HG02678 (cell line): ENCODE data around the gene EPB41.
"Not testable (repeated sequence)": the region's sequence is repeated elsewhere in the genome, so short reads cannot be mapped to it uniquely, and the experiment has no call there.

Source experiments
- ATAC-seq: cut with Tn5 transposase; IDR thresholded peaks from one replicate; pipeline ENCODE4 v1.9.1; 2021; ENCODE audit warnings: mild to moderate bottlenecking, moderate library complexity; ENCODE audit not compliant: unreplicated experiment

Gene EPB41

DNA sequence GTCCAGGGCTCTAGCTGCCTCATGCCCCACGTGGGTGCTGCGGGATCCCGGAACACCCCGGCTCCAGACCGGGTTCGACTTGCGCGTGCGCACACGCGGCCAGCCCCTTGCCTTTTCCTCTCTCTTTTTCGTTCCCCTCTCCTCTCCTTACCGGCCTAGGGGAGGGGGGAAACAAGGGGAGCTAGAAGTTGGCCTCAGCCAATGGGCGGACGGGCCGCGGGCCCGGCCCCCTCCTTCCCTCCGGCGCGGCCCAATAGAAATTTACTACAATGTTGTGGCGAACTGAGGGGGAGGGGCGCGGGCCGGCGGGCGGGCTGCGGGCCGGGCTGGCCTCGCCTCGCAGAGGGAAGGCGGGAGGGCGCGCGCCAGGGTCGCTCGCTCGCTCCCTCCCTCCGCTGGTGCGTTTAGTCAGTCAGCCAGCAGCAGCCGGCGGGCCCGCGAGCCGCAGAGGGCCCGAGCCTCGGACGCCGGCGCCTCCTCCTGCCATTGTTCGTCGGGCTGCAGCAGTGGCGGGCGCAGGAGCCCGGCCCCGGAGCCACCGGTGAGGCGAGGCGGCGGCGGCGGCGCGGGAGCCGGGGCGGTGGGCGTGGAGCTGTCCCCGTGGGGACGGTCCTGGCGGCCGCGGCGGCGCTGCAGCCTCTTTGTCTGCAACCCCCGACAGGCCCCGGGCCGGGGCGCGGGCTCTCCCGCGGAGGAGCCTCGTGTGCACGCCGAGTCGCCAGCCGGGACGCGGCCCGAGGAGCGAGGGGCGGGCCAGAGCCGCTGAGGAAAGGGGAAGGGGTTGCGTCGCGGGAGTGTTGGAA lies at the start of gene EPB41:
TSS of gene EPB41 (plus strand) at position 342 of the 803 bp plus-strand sequence. CDS start 72,869 bp downstream, outside the sequence.
- ATAC-seq: peak; percentile 82

DNA sequence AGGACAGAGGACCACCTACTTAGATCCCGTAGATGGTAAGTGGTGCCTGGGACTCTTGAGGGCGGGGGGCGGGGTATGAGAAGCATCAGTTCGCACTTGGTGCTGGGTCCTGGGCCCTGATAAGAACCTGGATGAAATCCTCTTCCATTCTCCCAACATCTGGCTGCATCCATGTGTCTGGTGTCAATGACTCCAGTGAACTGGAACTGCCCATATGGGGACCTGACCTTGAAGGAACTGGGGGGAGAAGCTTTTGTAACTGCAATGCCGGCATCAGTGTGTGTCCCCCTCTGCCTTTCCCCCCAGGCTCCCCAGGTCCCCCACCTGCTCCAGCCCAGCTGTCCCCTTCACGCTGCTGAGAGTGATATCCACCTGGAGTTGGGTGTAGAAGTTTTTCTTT lies 49.7 kb upstream of the EPB41 start:
- ATAC-seq: no peak

DNA sequence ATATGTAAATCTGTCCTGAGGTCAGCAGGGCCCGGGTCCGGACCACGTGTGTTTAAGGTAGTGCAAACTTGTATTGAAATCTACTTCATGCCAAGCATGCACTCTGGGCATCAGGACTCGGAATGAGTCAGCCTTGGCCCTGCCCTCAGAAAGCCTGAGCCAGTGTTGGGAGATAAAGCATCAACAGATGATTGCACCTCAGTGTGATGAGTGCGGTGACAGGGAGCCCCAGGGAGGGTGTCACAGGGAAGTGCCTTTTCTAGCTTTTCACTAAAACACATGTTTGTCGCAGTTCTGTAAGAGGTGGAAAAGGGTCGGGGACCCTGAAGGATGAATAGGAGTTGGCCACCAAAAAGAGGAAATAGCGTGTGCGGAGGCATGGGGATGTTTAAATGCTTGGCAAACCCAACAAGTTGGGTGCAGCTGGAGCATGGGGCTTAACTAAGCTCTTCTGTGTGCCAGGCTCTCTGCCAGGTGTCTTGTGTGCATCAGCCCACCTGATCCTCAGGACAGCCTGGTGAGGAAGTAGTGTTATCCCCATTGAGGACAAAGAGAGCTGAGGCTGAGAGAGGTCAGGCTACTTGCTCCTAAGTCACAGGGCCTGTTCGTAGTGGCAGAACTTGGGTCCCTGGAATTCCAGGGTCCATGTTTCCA lies 48.2 kb upstream of the EPB41 start:
- no peak for ATAC-seq

DNA sequence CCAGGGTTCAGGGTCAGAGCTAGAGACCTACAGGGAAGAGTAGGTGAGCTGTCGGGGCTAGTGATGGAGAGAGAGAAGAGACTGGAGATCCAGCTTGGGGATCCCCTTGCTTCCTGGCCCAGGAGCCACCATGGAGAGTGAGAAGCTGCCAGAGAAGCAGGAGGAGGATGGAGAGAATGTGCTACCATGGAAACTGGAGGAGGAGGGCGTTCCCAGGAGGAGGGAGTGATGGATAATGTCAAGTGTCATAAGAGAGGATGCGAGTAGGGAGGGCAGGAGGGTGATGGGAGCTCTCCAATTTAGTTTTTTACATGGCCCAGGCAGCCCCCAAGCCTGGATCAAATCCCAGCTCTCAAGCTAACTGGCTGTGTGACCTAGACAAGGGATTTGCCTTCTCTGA lies 46.5 kb upstream of the EPB41 start:
- no peak for ATAC-seq

DNA sequence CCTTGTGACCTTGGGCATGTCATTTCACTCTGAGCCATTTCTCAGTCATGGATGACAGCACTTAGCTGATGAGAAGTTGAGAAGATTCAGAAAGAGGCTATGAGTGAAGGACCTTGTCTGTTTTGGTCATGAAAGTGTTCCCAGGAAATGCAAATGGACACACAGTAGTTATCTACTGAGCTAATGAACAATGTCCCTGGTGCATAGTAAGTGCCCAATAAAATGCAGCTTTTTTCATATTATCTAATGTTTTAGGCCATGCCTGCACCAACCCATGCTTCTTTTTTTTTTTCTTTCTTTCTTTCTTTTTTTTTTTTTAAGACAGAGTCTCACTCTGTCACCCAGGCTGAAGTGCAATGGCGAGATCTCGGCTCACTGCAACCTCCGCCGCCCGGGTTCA lies 44.4 kb upstream of the EPB41 start:
- ATAC-seq: no peak

DNA sequence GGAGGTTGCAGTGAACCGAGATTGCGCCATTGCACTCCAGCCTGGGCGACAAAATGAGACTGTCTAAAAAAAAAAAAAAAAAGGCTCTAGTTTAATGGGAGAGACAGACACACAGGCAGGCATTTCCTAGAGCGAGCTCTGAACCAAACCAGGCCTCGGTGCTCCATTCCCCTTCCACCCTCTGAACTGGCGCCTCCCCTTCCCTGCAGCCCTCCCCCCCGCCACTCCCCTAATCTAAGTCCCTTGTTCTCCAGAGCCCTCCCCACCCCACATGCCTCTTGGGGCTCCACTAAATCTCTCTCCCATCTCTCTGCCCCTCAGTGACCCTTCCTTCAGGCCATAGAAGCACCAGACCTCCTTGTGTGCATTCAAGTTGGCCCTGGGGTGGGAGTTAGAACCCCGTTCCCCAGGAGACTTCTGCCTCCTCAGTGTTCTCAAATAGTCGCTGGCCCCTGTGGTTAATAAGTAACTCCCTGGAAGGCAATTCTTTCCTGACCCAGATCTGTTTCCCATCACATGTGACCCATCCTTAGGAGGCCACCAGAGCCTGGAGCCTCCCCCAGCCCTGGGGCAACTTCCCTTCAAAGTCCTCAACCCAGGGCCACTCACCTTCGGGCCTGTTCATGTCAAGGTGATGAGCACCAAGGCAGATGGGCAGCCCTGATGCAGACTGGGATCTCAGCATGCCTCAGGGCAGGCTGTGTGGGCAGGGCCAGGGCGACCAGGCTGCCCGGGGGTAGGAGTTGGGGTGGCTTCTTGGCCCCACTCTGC lies 42.6 kb upstream of the EPB41 start:
- no peak for ATAC-seq

DNA sequence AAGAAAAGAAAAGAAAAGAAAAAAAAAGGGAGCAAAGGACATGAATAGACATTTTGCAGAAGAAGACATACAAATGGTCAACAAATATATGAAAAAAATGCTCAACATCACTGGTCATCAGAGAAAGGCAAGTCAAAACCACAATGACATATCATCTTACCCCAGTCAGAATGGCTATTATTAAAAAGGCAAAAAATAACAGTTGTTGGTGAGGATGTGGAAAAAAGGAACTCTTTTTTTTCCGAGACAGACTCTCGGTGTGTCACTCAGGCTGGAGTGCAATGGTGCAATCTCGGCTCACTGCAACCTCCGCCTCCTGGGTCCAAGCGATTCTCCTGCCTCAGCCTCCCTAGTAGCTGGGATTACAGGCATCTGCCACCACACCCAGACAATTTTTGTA lies 39.2 kb upstream of the EPB41 start:
- not testable (repeated sequence) for ATAC-seq

DNA sequence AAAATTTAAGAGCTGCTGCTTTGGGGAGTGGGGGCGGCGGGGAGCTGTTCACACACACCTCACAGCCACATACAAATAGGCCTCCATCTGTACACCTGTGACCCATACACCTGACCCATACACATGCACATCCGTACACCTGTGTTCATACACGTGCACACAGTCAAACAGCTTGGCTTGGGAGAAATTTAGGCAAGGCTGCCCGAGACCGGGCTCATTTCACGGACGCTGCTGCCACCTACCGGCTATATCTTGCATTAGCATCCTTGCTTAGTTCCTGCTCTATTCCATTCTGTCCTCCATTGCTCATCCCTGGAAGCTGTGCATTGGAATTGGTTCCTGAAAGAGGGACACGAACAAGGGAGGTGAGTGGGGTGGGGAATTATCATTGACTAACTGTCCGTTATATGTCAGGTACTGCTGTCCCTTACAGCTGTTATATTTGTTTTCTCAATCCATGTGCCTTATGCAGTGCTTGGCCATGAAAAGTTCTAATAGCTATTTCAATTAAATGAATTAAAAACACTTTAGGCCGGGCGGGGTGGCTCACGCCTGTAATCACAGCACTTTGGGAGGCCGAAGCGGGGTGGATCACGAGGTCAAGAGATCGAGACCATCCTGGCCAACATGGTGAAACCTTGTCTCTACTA lies 37.1 kb upstream of the EPB41 start:
- no peak for ATAC-seq

DNA sequence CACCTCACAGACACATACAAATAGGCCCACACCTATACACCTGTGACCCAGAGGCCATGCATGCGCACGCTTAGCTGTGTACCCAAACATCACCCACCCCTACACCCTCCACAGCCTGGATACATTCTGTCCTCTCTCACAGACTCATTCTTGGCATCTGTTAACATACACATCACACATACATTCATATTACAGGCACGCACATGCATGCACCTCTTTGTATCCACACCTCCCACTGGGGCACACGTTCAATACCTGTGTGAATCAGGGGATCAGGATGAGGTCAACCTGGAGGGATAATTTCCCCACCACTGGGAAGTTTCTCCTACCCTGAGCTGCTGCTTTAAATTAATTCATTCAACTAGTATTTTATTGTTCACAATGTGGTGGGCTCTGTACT lies 35.6 kb upstream of the EPB41 start:
- ATAC-seq: no peak

DNA sequence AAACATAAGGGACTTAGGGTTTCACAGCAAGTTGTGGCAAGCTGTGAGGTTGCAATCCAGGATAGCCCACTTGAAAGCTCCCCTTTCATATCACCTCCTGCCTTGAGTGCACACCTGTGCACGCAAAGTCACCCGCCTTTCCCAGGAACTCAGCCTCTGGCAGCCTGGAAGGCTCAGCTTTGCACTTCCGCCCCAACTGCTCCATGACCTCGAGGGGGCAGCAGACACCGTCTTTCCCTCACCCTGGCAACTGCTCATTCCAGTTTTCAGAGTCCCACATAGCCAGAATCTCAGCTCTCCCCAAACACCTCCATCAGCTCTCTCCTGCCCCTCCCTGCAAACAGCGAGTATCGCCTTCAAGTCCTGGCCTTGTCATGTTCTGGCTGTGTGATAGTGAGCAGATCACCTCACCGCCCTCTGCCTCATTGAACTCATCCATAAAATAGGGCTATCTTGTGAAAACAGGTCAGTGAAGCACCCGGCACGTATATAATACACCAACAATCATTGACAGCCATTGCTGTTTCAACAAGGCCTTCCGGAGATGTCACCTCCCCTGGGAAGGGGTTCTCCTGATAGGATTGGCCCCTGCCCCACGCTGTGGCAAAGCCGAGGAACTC lies 32.2 kb upstream of the EPB41 start:
- ATAC-seq: no peak

DNA sequence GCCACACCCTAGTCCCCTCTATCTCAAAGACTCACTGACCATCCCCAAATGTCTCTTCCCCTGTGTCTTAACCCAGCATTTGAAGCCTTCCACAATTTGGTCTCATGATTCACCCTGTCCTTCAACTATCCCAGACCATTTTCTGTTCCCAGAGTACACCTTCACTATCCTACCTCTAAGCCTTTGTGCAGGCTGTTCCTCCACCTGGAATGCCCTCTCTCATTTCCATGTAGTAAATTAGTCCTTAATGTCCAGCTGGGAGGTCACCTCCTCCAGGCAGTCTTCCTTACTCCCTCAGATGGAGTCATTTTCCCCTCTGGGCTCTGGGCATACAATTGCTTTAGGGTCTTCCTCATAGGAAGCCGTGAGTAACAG lies 31.1 kb upstream of the EPB41 start:
- ATAC-seq: no peak

DNA sequence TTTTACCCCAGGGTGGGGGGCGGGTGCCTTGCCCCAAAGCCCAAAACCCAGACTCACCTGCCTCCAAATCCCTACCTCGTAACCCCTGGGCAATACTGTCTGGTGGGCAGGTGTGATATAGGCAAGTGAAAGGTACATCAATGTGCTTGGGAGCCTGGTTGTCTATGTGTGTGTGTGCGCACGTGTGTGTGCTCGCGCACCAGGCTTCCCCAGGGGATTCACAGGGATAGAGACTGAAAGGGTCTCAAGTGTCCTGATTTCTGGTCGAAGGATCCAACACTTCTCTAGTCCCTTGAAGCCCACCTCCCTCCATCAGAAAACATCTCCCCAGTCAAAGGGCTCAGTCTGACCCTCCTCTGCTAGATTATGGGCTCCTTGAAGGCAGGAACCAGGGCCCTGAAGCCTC lies 28.9 kb upstream of the EPB41 start:
- no peak for ATAC-seq

DNA sequence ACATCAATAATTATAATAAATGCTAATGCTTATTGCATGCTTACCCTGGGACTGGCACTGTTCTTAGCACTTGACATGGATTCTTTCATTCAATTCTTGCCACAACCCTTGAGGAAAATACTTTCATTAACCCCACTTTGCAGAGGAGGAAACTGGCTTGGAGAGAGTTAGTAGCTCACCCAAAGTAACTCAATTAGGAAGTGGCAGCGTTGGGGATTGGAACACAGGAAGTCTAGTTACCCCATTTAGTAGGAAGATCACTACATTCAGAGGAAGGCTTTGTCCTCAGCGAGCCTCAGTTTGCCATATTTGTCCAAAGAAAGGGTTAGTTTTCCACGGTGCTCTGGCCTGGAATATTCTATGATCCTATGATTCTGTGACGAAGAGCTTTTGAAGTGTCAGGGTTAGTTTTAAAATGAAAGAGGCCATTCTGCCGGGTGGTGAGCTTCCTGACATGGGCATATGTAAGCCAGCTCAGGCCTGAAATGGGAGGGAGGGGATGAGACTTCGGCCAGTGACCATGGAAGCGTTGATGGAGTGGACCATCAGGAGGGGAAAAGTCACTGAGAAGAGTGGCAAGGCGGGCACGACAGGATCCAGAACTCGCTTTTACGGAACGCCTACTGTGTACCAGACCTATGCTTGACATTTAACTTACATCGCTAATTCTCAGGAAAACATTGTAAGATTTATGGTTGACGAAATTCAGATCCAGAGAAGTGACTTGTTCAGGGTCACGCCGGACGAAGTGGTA lies 28.2 kb upstream of the EPB41 start:
- ATAC-seq: no peak

DNA sequence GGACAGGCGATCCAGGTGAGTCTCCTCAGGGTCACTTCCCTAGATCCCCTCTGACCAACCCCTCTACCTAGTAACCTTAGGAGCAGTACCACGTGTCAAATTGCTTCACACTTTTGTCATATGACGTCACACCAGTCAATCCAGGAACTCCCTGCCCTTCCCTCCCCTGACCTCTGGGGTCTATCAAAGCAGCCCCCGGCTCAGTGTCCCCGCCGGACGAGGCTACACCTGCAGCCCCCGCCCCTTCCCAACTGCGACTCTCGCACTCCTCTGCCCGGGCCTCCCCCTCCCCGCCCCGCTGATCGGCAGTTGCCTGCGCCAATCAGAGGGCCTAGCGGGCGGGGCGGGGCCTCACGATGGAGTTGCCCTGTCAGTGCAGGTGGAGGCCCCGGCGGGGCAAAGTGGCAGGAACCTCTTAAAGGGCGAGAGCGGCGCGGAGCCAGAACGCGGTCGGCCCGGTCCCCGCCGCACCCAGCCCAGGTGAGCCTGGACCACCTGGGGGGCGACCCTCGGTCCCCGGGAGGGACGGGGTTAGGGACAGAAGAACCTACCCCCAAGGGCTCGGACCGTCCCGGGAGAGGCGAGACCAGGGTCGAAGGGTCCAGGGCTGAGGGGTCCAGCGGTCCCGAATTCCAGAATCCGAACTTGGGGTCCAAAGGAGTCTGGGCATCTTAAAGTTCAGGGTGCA lies 27.5 kb upstream of the EPB41 start:
- peak; percentile 81 for ATAC-seq

DNA sequence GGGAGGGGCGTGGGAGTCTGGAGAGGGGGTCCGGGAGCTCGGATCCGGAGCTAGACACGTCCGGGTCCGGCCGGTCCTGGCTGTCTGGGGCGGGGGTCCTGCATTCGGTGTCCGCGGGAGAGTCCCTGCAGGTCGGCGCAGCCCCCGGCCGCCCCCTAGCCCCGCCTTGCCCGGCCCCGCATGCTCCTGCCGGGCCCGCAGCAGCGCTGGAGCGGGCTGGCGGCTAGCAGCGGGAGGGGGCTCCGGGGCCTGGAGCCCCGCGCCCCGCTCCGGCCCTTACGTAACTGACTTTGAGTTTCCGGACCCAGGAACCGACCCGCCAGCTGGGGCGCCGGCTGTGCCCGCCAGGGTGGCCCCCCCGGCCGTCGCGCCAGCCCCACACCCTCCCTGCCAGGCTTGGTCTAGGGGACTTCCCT lies 26.9 kb upstream of the EPB41 start:
- ATAC-seq: no peak

DNA sequence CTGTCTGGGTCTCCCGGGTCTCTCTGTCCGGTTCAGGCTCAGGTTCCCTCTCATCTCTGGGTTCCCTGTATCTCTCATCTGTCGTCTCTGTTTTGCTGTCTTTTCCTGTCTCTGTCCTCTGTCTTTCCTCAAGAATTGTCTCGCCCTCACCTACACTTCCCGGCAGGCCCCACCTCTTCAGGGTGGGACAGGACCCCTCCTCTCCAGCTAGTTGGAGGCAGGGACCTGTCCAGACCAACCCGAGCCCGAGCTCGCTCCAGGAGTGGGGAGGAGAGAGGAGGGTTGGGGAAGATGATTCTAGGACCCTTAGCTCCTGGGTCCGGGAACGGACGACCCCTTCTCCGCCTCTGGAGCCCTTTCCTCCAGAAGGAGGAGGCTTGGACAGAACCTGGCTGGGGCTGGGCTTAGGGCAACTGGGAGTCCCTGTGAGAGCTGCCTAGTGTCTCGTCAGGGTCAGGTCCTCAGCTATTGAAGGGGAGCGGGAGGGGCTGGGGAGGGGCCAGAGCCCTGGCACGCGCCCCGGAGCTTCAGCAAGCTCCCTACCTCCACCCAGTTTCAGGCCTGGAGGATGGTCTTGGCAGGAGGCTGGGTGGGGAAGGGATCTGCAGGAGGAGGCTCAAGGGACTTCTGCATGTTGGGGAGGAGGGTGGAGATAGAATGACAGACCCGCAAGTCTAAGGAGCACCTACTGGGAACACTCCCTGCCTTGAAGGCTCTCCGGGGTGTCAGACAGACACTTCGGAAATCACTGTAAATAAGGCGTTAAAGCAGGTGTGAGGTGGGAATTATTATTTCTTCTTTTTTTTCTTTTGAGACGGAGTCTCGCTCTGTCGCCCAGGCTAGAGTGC lies 26.3 kb upstream of the EPB41 start:
- ATAC-seq: no peak

DNA sequence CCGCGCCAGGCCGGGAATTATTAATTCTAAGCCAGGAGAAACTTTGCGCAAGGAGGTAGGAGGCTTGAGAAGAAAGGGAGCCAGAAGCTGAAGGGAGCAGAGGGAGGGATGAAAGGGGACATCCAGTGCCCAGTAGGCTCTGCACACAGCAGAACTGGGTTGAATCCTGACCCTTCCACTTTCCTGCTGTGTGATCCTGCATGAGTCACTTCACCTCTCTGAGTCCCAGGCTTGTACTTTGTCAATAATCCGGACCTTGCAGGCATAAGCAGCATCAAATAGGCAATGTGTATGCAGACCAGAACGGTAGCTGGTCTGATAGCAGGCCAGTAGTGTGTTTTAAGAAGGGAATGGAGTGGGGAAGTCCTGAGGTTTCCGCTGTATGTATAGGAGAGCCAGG lies 25.5 kb upstream of the EPB41 start:
- no peak for ATAC-seq

DNA sequence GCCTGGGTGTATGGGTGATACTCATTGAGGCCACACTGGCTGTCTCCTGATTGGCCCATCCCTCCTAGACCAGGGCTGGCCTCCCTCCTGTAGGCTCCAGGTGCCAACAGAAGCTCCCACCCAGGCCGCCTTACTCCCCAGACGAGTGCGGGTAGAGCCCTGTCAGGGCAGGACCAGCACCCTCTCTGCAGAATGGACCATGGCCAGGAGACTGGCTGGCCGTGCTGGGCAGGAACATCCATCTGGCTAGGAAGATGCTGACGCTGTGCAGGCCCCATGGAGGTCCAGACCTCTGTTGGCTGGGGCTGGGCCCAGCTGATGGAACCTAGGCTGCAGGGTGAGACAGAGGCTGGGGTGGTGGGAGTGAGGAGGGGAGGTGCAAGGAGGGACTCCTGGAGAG lies 25.0 kb upstream of the EPB41 start:
- no peak for ATAC-seq

DNA sequence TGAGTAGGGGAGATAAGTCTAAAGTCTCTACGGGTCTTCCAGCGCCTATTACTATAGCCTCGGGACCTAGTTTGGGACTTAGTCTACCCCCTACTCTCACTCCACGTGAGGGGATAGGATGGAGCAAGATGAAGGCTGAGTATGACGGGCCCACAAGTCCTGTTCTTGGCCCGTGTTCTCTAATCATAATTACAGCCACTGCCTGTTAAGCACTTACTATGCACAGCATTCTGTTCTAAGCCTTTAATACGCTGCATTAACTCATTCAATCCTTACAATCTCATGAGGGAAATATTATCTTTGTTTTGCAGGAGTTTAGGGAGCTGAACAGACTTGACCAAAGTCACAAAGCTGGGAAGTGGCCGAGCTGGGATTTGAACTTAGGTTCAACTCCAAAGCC lies 23.9 kb upstream of the EPB41 start:
- no peak for ATAC-seq
